ENCODE results near the gene RNPS1.
A peak's percentile ranks its signal among the peaks of the same experiment; 100 is the strongest.

RNPS1 gene

GRCh38 chr16:2297506-2297860, 29.6 kb upstream of the RNPS1 start:
- DNase-seq (ENCODE audit: extremely low read depth, low read depth) = no peak
- TF ChIP-seq, protein P1, sequence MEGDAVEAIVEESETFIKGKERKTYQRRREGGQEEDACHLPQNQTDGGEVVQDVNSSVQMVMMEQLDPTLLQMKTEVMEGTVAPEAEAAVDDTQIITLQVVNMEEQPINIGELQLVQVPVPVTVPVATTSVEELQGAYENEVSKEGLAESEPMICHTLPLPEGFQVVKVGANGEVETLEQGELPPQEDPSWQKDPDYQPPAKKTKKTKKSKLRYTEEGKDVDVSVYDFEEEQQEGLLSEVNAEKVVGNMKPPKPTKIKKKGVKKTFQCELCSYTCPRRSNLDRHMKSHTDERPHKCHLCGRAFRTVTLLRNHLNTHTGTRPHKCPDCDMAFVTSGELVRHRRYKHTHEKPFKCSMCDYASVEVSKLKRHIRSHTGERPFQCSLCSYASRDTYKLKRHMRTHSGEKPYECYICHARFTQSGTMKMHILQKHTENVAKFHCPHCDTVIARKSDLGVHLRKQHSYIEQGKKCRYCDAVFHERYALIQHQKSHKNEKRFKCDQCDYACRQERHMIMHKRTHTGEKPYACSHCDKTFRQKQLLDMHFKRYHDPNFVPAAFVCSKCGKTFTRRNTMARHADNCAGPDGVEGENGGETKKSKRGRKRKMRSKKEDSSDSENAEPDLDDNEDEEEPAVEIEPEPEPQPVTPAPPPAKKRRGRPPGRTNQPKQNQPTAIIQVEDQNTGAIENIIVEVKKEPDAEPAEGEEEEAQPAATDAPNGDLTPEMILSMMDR (IDR thresholded peaks at IDR 0.05; ENCODE audit: low read depth, low read length) = no peak

DNA sequence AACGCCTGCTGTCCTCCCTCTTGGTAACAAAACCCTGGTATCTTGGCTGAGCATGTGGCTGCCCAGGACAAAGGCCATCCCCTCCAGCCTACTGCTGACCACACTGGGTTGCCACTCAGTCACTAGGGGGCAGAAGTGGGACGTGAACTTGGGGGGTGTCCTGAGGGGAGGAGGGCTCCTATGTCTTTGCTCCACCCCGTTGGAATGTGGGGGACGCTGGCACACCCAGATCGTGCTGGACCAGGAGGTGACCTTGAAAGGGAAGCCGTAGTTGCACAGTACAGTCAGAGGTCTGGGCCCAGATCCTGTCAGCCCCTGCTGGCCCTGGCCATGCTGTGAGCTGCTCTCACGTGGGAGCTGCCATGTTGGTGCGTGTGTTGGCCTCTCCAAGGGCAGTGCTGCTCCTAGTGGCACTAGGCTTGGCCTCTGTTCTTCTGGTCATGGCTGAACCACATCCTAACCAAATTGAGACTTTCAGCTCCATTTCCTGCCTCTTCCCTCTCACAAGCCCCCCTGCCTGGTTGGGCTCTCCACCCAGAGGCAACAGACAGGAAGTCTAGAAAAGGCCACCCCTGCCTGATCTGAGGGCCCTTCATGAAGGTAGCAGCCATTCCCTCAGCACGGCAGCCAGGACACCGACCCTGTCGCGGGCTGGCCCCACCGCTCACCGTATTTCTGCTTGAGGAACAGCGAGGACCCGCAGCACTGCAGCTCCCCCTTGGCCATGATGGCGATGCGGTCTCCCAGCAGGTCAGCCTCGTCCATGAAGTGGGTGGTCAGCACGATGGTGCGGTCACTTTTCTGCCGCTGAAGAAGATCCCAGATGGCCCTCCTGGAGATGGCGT, 29.0 kb upstream of the RNPS1 start:
- DNase-seq (ENCODE audit: extremely low read depth, low read depth) = no peak
- TF ChIP-seq, protein P1 (IDR thresholded peaks at IDR 0.05; ENCODE audit: low read depth, low read length) = peak; percentile 37

- TF ChIP-seq, protein P1 (IDR thresholded peaks at IDR 0.05; ENCODE audit: low read depth, low read length) = no peak
- no peak for DNase-seq (ENCODE audit: extremely low read depth, low read depth)
These were observed 27.3 kb upstream of the RNPS1 start for GRCh38 chr16:2295056-2295798.

- DNase-seq (ENCODE audit: extremely low read depth, low read depth) = no peak
These were observed 24.3 kb upstream of the RNPS1 start for GRCh38 chr16:2292221-2292620.

GRCh38 chr16:2289282-2289681, 21.4 kb upstream of the RNPS1 start:
- TF ChIP-seq, protein P1 (IDR thresholded peaks at IDR 0.05; ENCODE audit: low read depth, low read length) = no peak
- DNase-seq (ENCODE audit: extremely low read depth, low read depth) = no peak

More at GRCh38 chr16:2292221-2292620, 24.3 kb upstream of the RNPS1 start:
- TF ChIP-seq, protein P1 (IDR thresholded peaks at IDR 0.05; ENCODE audit: low read depth, low read length) = no peak

DNA sequence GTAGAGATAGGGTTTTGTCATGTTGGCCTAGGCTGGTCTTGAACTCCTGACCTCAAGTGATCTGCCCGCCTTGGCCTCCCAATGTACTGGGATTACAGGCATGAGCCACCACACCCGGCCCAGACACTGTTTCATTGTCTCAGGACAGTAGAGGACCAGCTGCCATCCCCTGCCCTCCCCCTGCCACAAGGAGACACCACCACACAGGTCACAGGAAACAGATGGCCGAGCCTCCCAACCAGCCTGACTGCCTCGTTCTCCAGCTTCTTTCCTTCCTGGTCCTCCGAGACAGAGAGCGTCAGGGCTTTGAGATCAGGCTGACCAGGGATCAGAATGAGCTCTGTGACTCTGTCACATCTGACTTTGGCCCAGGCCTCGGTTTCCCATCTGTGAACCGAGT, 20.8 kb upstream of the RNPS1 start:
- no peak for DNase-seq (ENCODE audit: extremely low read depth, low read depth)
- TF ChIP-seq, protein P1 (IDR thresholded peaks at IDR 0.05; ENCODE audit: low read depth, low read length) = no peak

DNA sequence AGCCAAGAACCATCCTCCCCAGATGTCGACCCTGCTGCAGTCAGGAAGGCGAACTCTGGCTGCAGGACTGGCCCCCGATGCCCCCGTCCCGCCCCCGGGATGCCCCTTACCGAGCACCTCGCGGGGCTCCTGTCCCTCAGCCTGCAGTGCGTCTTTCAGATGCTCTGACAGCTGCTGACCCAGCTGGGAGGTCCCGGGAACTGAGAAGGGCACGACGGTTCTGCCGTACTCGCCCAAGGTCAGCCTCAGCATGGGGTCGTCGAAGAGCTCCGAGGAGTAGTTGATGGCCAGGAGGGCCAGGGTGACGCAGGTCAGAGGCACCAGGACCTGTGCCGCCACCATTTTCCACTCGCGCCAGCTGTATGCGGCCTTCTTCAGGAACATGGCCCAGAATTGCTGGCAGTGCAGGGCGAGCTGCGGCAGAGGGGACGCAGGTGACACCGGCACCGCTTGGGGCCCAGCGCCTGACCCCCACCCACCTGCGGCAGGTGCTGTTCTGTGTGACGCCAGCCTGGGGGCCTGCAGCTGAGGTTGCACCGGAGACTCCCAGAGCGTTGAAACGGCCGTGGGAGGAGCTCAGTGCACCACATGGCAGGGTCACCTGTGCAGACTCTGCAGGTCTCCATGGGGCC, 20.1 kb upstream of the RNPS1 start:
- no peak for DNase-seq (ENCODE audit: extremely low read depth, low read depth)
- TF ChIP-seq, protein P1 (IDR thresholded peaks at IDR 0.05; ENCODE audit: low read depth, low read length) = no peak
